Mesendoderm (in vitro differentiated cells): ENCODE measurements around the gene RAB15.
A peak's percentile ranks its signal among the peaks of the same experiment; 100 is the strongest.

Experiments
- DNase-seq: peaks from one replicate; pipeline ENCODE4 v3.0.0; 2013
- H2AK5ac ChIP-seq: 2 replicates; pipeline ENCODE4 v1.6.1; 2013; ENCODE audit warnings: low read length, inconsistent platforms
- H2BK120ac ChIP-seq: 2 replicates; pipeline ENCODE4 v1.6.1; 2013; ENCODE audit warnings: low read depth, mild to moderate bottlenecking, low read length, moderate library complexity, mixed read lengths
- H2BK15ac ChIP-seq: replicated peaks from 2 replicates; pipeline ENCODE4 v1.6.1; 2013; ENCODE audit warnings: low read depth, mild to moderate bottlenecking, moderate library complexity
- H2BK5ac ChIP-seq: 2 replicates; pipeline ENCODE4 v1.6.1; 2013; ENCODE audit warnings: low read length, inconsistent platforms
- H3K18ac ChIP-seq: 2 replicates; pipeline ENCODE4 v1.6.1; 2013; ENCODE audit warnings: mild to moderate bottlenecking, low read length, mixed read lengths
- H3K23ac ChIP-seq: one replicate; pipeline ENCODE4 v1.6.1; 2013; ENCODE audit warnings: low read length
- H3K27ac ChIP-seq: 2 replicates; pipeline ENCODE4 v1.5.1; 2013; ENCODE audit warnings: low read depth, mild to moderate bottlenecking, inconsistent platforms, low read length, moderate library complexity
- H3K27me3 ChIP-seq: 2 replicates; pipeline ENCODE4 v1.6.1; 2013; ENCODE audit warnings: low read length, control low read depth, mild to moderate bottlenecking, inconsistent platforms; ENCODE audit not compliant: insufficient read depth, poor library complexity
- H3K36me3 ChIP-seq: 2 replicates; pipeline ENCODE4 v1.6.1; 2013; ENCODE audit warnings: low read length, inconsistent platforms; ENCODE audit not compliant: control insufficient read depth, insufficient read depth
- H3K4ac ChIP-seq: one replicate; pipeline ENCODE4 v1.6.1; 2013; ENCODE audit warnings: low read depth, mild to moderate bottlenecking, low read length, moderate library complexity
- H3K4me1 ChIP-seq: 2 replicates; pipeline ENCODE4 v1.6.1; 2013; ENCODE audit warnings: low read depth, low read length, inconsistent platforms; ENCODE audit not compliant: control insufficient read depth
- H3K4me2 ChIP-seq: 2 replicates; pipeline ENCODE4 v1.6.1; 2013; ENCODE audit warnings: low read length
- H3K4me3 ChIP-seq: 2 replicates; pipeline ENCODE4 v1.5.1; 2013; ENCODE audit warnings: mild to moderate bottlenecking, low read length
- H3K56ac ChIP-seq: one replicate; pipeline ENCODE4 v1.6.1; 2013; ENCODE audit warnings: low read length
- H3K79me1 ChIP-seq: 2 replicates; pipeline ENCODE4 v1.6.1; 2013; ENCODE audit warnings: low read length, inconsistent platforms
- H3K79me2 ChIP-seq: 2 replicates; pipeline ENCODE4 v1.6.1; 2013; ENCODE audit warnings: mild to moderate bottlenecking, low read length; ENCODE audit not compliant: control insufficient read depth, insufficient read depth
- H3K9ac ChIP-seq: 2 replicates; pipeline ENCODE4 v1.6.1; 2013; ENCODE audit warnings: low read length, inconsistent platforms
- H4K5ac ChIP-seq: one replicate; pipeline ENCODE4 v1.6.1; 2013; ENCODE audit warnings: low read length
- H4K8ac ChIP-seq: one replicate; pipeline ENCODE4 v1.6.1; 2013; ENCODE audit warnings: low read depth, mild to moderate bottlenecking, control low read depth, low read length, moderate library complexity
- WGBS: extraction: QIAGEN DNeasy Blood & Tissue Kit; methylation state at CpG from one replicate; pipeline ENCODE4 v1.1.7; 2013; ENCODE audit warnings: low lambda C conversion rate, missing lambda C conversion rate; ENCODE audit not compliant: insufficient coverage; ENCODE audit errors: extremely low coverage; 5-methylcytosine and 5-hydroxymethylcytosine counted together

The RAB15 gene

DNA sequence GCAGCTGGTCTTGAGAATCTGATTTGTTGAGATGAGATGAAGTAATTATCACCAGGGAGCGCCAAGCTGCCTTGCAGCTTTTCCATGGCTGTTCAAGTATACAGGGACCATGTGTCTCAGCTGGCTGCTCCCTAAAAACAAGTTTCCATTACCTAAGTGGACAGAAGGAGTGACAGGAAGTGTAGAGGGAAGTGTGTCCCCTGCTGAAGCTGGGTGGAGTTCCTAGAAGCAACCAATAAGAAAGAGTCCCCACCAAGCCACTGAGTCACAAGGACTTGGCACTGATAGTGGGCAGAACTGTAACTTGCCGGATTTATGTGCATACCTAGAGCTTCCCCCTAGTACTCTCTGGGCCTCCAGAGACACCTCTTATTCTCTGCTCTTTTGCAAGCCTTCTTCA lies 28.1 kb downstream of the RAB15 start:
- H3K79me2 ChIP-seq, result no peaks in the 10 kb centered on the region
- H3K27me3 ChIP-seq, result no peaks in the 10 kb centered on the region
- no peak overlapping the region for H2BK15ac ChIP-seq
- H3K9ac ChIP-seq, result no peak overlapping the region
- no peak overlapping the region for H3K27ac ChIP-seq
- no CpG with 5 or more reads among the region's 2 CpGs for WGBS
- H3K4me1 ChIP-seq, result no peaks in the 10 kb centered on the region
- H4K5ac ChIP-seq, result no peak overlapping the region
- H3K79me1 ChIP-seq, result no peaks in the 10 kb centered on the region
- no peak for DNase-seq
- H2BK5ac ChIP-seq, result no peak overlapping the region
- no peak overlapping the region for H3K23ac ChIP-seq
- no peak overlapping the region for H3K4me2 ChIP-seq
- H2BK120ac ChIP-seq, result no peak overlapping the region
- no peak overlapping the region for H2AK5ac ChIP-seq
- H3K18ac ChIP-seq, result no peak overlapping the region
- no peak overlapping the region for H3K4me3 ChIP-seq
- H3K4ac ChIP-seq, result no peak overlapping the region
- H3K36me3 ChIP-seq, result peaks cover 2% of the 10 kb centered on the region
- no peak overlapping the region for H3K56ac ChIP-seq
- H4K8ac ChIP-seq, result no peak overlapping the region

DNA sequence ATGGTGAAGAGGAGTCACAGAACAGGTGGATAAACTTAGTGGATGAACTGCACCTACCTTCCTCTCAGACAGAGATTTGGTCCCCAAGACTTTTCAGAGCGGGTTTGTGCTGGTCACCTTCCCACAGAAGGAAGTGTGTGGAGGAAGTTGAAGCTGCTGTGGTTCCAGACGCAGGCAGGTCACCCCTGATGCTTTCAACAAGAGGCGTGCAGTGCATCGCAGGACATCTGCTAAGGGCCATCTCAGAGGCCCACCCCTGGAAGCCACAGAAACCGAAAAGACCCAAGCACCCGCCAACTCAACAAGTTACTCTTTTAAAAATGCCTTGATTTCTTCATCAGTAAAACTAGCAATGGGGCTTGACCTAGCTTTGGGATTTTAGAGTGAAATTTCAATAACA lies 28.6 kb downstream of the RAB15 start:
- Histone ChIP-seq H3K4me2 (no peak overlapping the region), H3K56ac (no peak overlapping the region), H3K4me1 (no peaks in the 10 kb centered on the region), H3K79me1 (no peaks in the 10 kb centered on the region), H2BK15ac (no peak overlapping the region), H3K9ac (no peak overlapping the region), H3K18ac (no peak overlapping the region), H3K23ac (no peak overlapping the region), H4K5ac (no peak overlapping the region), H3K27ac (no peak overlapping the region), H3K4ac (no peak overlapping the region), H2BK120ac (no peak overlapping the region), H3K27me3 (no peaks in the 10 kb centered on the region), H3K36me3 (peaks cover 2% of the 10 kb centered on the region), H2BK5ac (no peak overlapping the region), H3K79me2 (no peaks in the 10 kb centered on the region), H2AK5ac (no peak overlapping the region), H3K4me3 (no peak overlapping the region), H4K8ac (no peak overlapping the region)
- no CpG with 5 or more reads among the region's 6 CpGs for WGBS
- no peak for DNase-seq

DNA sequence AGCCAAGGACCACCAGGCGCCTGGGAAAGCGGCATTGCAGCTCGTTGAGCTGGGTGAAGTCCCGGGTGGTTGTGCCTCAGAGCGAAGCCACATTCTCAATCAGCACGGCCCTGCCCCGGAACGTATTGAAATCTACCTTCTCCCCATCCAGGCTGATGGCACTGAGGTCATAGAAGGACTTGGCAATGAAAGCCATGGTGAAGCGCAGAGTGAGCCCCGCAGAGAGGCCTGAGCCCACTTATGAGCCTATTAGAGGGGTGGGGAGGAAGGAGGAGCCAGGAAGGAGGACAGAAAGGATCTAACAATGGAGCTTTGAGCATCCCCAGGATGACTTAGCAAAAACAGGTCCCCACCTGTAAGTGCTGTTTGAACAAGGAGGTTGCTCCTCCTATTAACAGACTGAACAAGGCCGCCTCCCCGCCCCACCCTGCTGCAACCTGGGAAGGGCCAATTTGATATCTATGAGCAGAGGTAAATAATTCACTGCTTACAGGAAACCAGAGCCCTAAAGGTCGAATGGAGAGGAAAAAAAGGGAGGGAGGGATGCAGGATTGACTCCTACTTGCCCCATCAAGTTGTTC lies 29.5 kb downstream of the RAB15 start, which contains the start of gene GPX2:
Gene GPX2 (minus strand): TSS at position 215 of the 581 bp plus-strand sequence. CDS start 19 bp downstream, at position 196.
- WGBS, result no CpG with 5 or more reads among the region's 13 CpGs
- Histone ChIP-seq H3K18ac (no peak within 1 kb of the TSS), H3K27me3 (no peaks in the 10 kb centered on the region), H4K8ac (no peak within 1 kb of the TSS), H4K5ac (no peak within 1 kb of the TSS), H3K4me3 (no peak within 1 kb of the TSS), H3K4me1 (no peaks in the 10 kb centered on the region), H2BK5ac (no peak within 1 kb of the TSS), H2BK120ac (no peak within 1 kb of the TSS), H3K36me3 (no peaks in the 10 kb centered on the region), H3K9ac (no peak within 1 kb of the TSS), H3K4ac (no peak within 1 kb of the TSS), H3K79me2 (no peaks in the 10 kb centered on the region), H3K56ac (no peak within 1 kb of the TSS), H3K23ac (no peak within 1 kb of the TSS), H2AK5ac (no peak within 1 kb of the TSS), H3K79me1 (no peaks in the 10 kb centered on the region), H3K4me2 (no peak within 1 kb of the TSS), H2BK15ac (no peak within 1 kb of the TSS), H3K27ac (no peak within 1 kb of the TSS)
- DNase-seq, result peak; percentile 69

DNA sequence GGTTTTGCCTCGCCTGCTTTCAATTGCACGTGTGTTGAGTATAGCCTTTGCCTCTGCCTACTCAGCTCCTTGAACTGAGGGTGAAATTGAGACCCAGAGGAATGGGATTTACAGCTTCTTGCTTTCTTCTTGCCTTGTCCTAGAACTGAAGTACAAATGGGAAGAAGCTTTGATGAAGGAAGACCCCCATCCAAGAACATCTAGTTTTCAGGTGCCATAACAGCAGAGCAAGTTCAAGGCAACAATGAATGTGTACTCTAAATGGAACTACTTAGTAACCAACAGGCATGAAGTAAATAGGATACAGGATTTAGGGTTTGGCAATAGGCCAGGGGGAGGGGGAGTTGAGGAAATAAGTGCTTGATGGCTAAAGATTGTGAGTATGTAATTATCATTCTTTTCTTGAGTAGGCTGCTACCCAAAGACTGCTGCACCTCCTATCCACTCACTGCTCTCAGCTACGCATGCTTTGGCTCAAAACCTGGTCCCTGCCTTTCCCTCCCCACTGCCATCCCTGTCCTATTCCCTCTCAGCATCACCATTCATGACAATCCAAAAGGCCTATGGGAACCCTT lies 31.7 kb downstream of the RAB15 start:
- H2BK5ac ChIP-seq, result no peak overlapping the region
- H4K8ac ChIP-seq, result no peak overlapping the region
- no peaks in the 10 kb centered on the region for H3K79me1 ChIP-seq
- H2BK120ac ChIP-seq, result no peak overlapping the region
- no peak overlapping the region for H3K56ac ChIP-seq
- H3K4me3 ChIP-seq, result no peak overlapping the region
- H3K4me2 ChIP-seq, result no peak overlapping the region
- no peaks in the 10 kb centered on the region for H3K4me1 ChIP-seq
- H3K9ac ChIP-seq, result no peak overlapping the region
- no peaks in the 10 kb centered on the region for H3K36me3 ChIP-seq
- no peaks in the 10 kb centered on the region for H3K27me3 ChIP-seq
- no peak overlapping the region for H4K5ac ChIP-seq
- no peak overlapping the region for H2AK5ac ChIP-seq
- H3K18ac ChIP-seq, result no peak overlapping the region
- no CpG with 5 or more reads among the region's 3 CpGs for WGBS
- no peak for DNase-seq
- no peaks in the 10 kb centered on the region for H3K79me2 ChIP-seq
- H2BK15ac ChIP-seq, result no peak overlapping the region
- no peak overlapping the region for H3K23ac ChIP-seq
- no peak overlapping the region for H3K4ac ChIP-seq
- H3K27ac ChIP-seq, result no peak overlapping the region

DNA sequence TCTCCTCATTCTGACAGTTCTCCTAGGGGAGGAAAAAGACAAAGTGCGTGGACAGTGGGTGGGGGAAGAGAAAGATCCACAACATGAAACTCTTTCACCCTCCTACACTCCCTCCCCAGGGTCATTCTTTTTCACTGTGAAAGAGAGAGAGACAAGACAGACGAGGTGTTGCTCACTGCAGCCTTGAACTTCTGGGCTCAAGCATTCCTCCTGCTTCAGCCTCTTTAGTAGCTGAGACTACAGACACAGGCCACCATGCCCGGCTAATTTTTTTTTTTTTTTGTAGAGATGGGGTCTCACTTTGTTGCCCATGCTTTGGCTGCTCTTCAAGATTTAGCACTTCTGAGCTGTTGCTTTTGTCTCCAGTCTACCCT lies 32.3 kb downstream of the RAB15 start:
- Histone ChIP-seq H4K8ac (no peak overlapping the region), H3K4me1 (no peaks in the 10 kb centered on the region), H3K27ac (no peak overlapping the region), H2AK5ac (no peak overlapping the region), H3K4me3 (no peak overlapping the region), H3K79me1 (no peaks in the 10 kb centered on the region), H2BK120ac (no peak overlapping the region), H3K4ac (no peak overlapping the region), H4K5ac (no peak overlapping the region), H3K27me3 (no peaks in the 10 kb centered on the region), H3K23ac (no peak overlapping the region), H3K18ac (no peak overlapping the region), H2BK5ac (no peak overlapping the region), H3K36me3 (no peaks in the 10 kb centered on the region), H3K4me2 (no peak overlapping the region), H3K56ac (no peak overlapping the region), H3K79me2 (no peaks in the 10 kb centered on the region), H3K9ac (no peak overlapping the region), H2BK15ac (no peak overlapping the region)
- WGBS, result no CpG with 5 or more reads among the region's 3 CpGs
- DNase-seq, result no peak
